ENCODE results near the gene DNAI4.

DNAI4 gene

DNA sequence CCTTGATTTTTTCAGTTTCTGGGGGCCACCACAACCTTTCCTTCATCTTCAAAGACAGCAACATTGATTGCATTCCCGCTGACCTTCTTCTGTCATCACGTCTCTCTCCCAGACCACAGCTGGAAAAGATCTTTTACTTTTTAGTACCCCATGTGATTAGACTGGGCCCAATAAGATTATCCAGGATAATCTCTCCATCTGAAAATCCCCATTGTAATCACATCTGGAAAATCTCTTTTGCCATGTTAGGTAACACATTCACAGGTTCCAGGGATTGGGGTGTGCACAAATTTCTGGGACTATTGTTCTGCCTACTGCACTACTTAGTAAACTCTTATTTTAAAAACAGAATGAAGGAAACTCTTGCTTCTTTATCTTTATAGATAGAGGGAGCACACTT, 76.5 kb downstream of the DNAI4 start:
- DNase-seq, result no peak
- Histone ChIP-seq H2BK5ac (ENCODE audit: low read depth, low read length, poor library complexity) (no peak overlapping the region), H3K79me2 (ENCODE audit: control insufficient read depth, insufficient read depth, low read length, poor library complexity) (no peaks in the 10 kb centered on the region), H3K4ac (ENCODE audit: low read depth, low read length) (no peak overlapping the region), H3K18ac (ENCODE audit: low read length) (no peak overlapping the region), H2BK120ac (ENCODE audit: insufficient read depth, low read length, poor library complexity) (no peak overlapping the region), H4K12ac (ENCODE audit: low read depth, low read length) (no peak overlapping the region), H3K4me1 (ENCODE audit: control insufficient read depth in 1 of 2, insufficient read depth in 2 of 2, low read length in 2 of 2) (no peaks in the 10 kb centered on the region), H3K4me2 (ENCODE audit: low read length) (no peak overlapping the region), H2BK12ac (ENCODE audit: low read length) (no peak overlapping the region), H4K8ac (ENCODE audit: low read depth, low read length) (no peak overlapping the region), H3K79me1 (ENCODE audit: low read length) (no peaks in the 10 kb centered on the region), H3K9ac (ENCODE audit: low read length) (no peak overlapping the region), H2AFZ (ENCODE audit: insufficient read depth, low read length, poor library complexity) (no peak overlapping the region), H3K27ac (ENCODE audit: low read depth, low read length) (no peak overlapping the region), H3K23ac (ENCODE audit: low read length) (no peak overlapping the region), H3K9me3 (ENCODE audit: insufficient read depth, low read depth, low read length) (no peaks in the 10 kb centered on the region), H3K27me3 (ENCODE audit: insufficient read depth, low read length) (no peaks in the 10 kb centered on the region), H3K14ac (ENCODE audit: low read length) (no peak overlapping the region), H3K36me3 (ENCODE audit: control insufficient read depth in 1 of 2, insufficient read depth in 2 of 2, low read length in 2 of 2) (no peaks in the 10 kb centered on the region), H4K91ac (ENCODE audit: low read depth, low read length) (no peak overlapping the region), H2AK5ac (ENCODE audit: low read length) (no peak overlapping the region), H3K4me3 (ENCODE audit: low read depth, low read length) (no peak overlapping the region)
- WGBS (ENCODE audit: extremely low coverage, insufficient coverage, insufficient read length), result no CpG with 5 or more reads among the region's 2 CpGs

DNA sequence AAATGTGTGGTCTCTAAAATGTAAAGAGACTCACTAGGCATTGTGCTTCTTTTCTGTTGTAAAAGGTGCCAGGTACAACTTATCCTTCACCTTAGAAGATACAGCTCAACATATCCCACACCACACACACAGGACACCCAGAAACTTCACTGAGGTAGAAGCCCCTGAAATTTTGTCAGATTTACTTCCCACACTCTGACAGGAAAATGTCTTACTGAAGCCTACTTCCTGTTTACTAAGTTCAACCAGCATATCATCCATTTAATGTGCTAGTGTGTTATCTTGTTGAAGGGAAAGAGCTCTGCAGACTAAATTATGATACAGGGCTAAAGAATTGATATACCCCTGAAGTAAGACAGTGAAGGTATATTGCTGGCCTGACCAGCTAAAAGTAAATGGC, 83.7 kb downstream of the DNAI4 start:
- H3K4me1 ChIP-seq (ENCODE audit: control insufficient read depth in 1 of 2, insufficient read depth in 2 of 2, low read length in 2 of 2), result no peaks in the 10 kb centered on the region
- no peak overlapping the region for H3K9ac ChIP-seq (ENCODE audit: low read length)
- no peak overlapping the region for H2BK120ac ChIP-seq (ENCODE audit: insufficient read depth, low read length, poor library complexity)
- H3K36me3 ChIP-seq (ENCODE audit: control insufficient read depth in 1 of 2, insufficient read depth in 2 of 2, low read length in 2 of 2), result no peaks in the 10 kb centered on the region
- DNase-seq, result no peak
- H3K9me3 ChIP-seq (ENCODE audit: insufficient read depth, low read depth, low read length), result no peaks in the 10 kb centered on the region
- no peak overlapping the region for H3K4me2 ChIP-seq (ENCODE audit: low read length)
- no peak overlapping the region for H3K27ac ChIP-seq (ENCODE audit: low read depth, low read length)
- no peak overlapping the region for H2BK5ac ChIP-seq (ENCODE audit: low read depth, low read length, poor library complexity)
- H4K12ac ChIP-seq (ENCODE audit: low read depth, low read length), result no peak overlapping the region
- no peak overlapping the region for H2BK12ac ChIP-seq (ENCODE audit: low read length)
- H3K27me3 ChIP-seq (ENCODE audit: insufficient read depth, low read length), result no peaks in the 10 kb centered on the region
- no peak overlapping the region for H3K4me3 ChIP-seq (ENCODE audit: low read depth, low read length)
- no peak overlapping the region for H3K18ac ChIP-seq (ENCODE audit: low read length)
- H2AK5ac ChIP-seq (ENCODE audit: low read length), result no peak overlapping the region
- H3K14ac ChIP-seq (ENCODE audit: low read length), result no peak overlapping the region
- H3K79me2 ChIP-seq (ENCODE audit: control insufficient read depth, insufficient read depth, low read length, poor library complexity), result no peaks in the 10 kb centered on the region
- no peak overlapping the region for H4K8ac ChIP-seq (ENCODE audit: low read depth, low read length)
- no peak overlapping the region for H4K91ac ChIP-seq (ENCODE audit: low read depth, low read length)
- no peak overlapping the region for H3K23ac ChIP-seq (ENCODE audit: low read length)
- H3K79me1 ChIP-seq (ENCODE audit: low read length), result no peaks in the 10 kb centered on the region
- H2AFZ ChIP-seq (ENCODE audit: insufficient read depth, low read length, poor library complexity), result no peak overlapping the region
- no peak overlapping the region for H3K4ac ChIP-seq (ENCODE audit: low read depth, low read length)

GRCh38 chr1:66834926-66835325, 89.7 kb downstream of the DNAI4 start:
- no peak overlapping the region for H3K4me3 ChIP-seq (ENCODE audit: low read depth, low read length)
- no peaks in the 10 kb centered on the region for H3K9me3 ChIP-seq (ENCODE audit: insufficient read depth, low read depth, low read length)
- H2AFZ ChIP-seq (ENCODE audit: insufficient read depth, low read length, poor library complexity), result no peak overlapping the region
- DNase-seq, result no peak
- no peak overlapping the region for H3K14ac ChIP-seq (ENCODE audit: low read length)
- H3K79me2 ChIP-seq (ENCODE audit: control insufficient read depth, insufficient read depth, low read length, poor library complexity), result no peaks in the 10 kb centered on the region
- H3K4me1 ChIP-seq (ENCODE audit: control insufficient read depth in 1 of 2, insufficient read depth in 2 of 2, low read length in 2 of 2), result no peaks in the 10 kb centered on the region
- H2BK120ac ChIP-seq (ENCODE audit: insufficient read depth, low read length, poor library complexity), result no peak overlapping the region
- H3K79me1 ChIP-seq (ENCODE audit: low read length), result no peaks in the 10 kb centered on the region
- H3K9ac ChIP-seq (ENCODE audit: low read length), result no peak overlapping the region
- no peak overlapping the region for H4K8ac ChIP-seq (ENCODE audit: low read depth, low read length)
- H3K18ac ChIP-seq (ENCODE audit: low read length), result no peak overlapping the region
- H3K36me3 ChIP-seq (ENCODE audit: control insufficient read depth in 1 of 2, insufficient read depth in 2 of 2, low read length in 2 of 2), result no peaks in the 10 kb centered on the region
- no peak overlapping the region for H3K27ac ChIP-seq (ENCODE audit: low read depth, low read length)
- no peak overlapping the region for H3K23ac ChIP-seq (ENCODE audit: low read length)
- no peak overlapping the region for H3K4ac ChIP-seq (ENCODE audit: low read depth, low read length)
- no peak overlapping the region for H2AK5ac ChIP-seq (ENCODE audit: low read length)
- H3K27me3 ChIP-seq (ENCODE audit: insufficient read depth, low read length), result no peaks in the 10 kb centered on the region
- H4K12ac ChIP-seq (ENCODE audit: low read depth, low read length), result no peak overlapping the region
- H2BK5ac ChIP-seq (ENCODE audit: low read depth, low read length, poor library complexity), result no peak overlapping the region
- H3K4me2 ChIP-seq (ENCODE audit: low read length), result no peak overlapping the region
- H2BK12ac ChIP-seq (ENCODE audit: low read length), result no peak overlapping the region
- no peak overlapping the region for H4K91ac ChIP-seq (ENCODE audit: low read depth, low read length)

DNA sequence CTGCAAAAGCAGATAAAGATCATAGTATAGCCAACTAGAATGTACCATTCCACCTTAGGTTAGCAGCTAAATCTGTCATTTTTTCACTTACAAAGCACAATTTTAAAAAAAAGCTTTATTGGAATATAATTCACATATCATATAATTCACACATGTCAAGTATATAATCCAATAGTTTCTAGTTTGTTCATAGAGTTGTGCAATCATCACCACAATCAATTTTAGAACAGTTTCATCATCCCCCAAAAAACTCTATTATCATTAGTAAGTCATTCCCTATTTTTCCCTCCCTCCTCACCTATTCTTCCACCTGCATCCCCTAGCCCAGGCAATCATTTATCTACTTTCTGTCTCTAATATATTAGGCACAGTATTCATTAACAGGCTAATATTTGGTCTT, 91.5 kb downstream of the DNAI4 start:
- no peaks in the 10 kb centered on the region for H3K27me3 ChIP-seq (ENCODE audit: insufficient read depth, low read length)
- H3K18ac ChIP-seq (ENCODE audit: low read length), result no peak overlapping the region
- no peak overlapping the region for H2BK120ac ChIP-seq (ENCODE audit: insufficient read depth, low read length, poor library complexity)

More for the DNA sequence above, 91.5 kb downstream of the DNAI4 start:
- Histone ChIP-seq H3K36me3 (ENCODE audit: control insufficient read depth in 1 of 2, insufficient read depth in 2 of 2, low read length in 2 of 2) (no peaks in the 10 kb centered on the region), H3K9me3 (ENCODE audit: insufficient read depth, low read depth, low read length) (no peaks in the 10 kb centered on the region), H3K9ac (ENCODE audit: low read length) (no peak overlapping the region), H4K12ac (ENCODE audit: low read depth, low read length) (no peak overlapping the region), H3K14ac (ENCODE audit: low read length) (no peak overlapping the region), H3K4me2 (ENCODE audit: low read length) (no peak overlapping the region), H3K4me1 (ENCODE audit: control insufficient read depth in 1 of 2, insufficient read depth in 2 of 2, low read length in 2 of 2) (no peaks in the 10 kb centered on the region), H2BK5ac (ENCODE audit: low read depth, low read length, poor library complexity) (no peak overlapping the region), H2AFZ (ENCODE audit: insufficient read depth, low read length, poor library complexity) (no peak overlapping the region), H4K91ac (ENCODE audit: low read depth, low read length) (no peak overlapping the region), H3K79me2 (ENCODE audit: control insufficient read depth, insufficient read depth, low read length, poor library complexity) (no peaks in the 10 kb centered on the region), H2BK12ac (ENCODE audit: low read length) (no peak overlapping the region), H3K4me3 (ENCODE audit: low read depth, low read length) (no peak overlapping the region), H3K79me1 (ENCODE audit: low read length) (no peaks in the 10 kb centered on the region), H4K8ac (ENCODE audit: low read depth, low read length) (no peak overlapping the region), H3K4ac (ENCODE audit: low read depth, low read length) (no peak overlapping the region), H3K27ac (ENCODE audit: low read depth, low read length) (no peak overlapping the region), H2AK5ac (ENCODE audit: low read length) (no peak overlapping the region), H3K23ac (ENCODE audit: low read length) (no peak overlapping the region)
- DNase-seq, result no peak
